Right lobe of liver (tissue), 6 donors: ENCODE results near the gene FAM184A. TPM values are rescaled to one million over a fixed set of nuclear protein-coding genes. Genes with fewer than 3 reads are reported as not detected.

Source experiments
- ATAC-seq, 4 donors: fragments of 200-7000 bp; cut with Tn5 transposase; one replicate each; pipeline ENCODE4 v1.9.1; 2020; ENCODE audit warnings: mild to moderate bottlenecking in 4 of 4, moderate library complexity in 4 of 4
- DNase-seq, 3 donors: peaks; one replicate each; pipeline ENCODE4 v3.0.0-alpha.2; 2020
- H3K27ac ChIP-seq, 3 donors: fragments of 200-600 bp; one replicate each; pipeline ENCODE4 v1.8.0; 2022
- H3K27me3 ChIP-seq, 2 donors: fragments of 200-600 bp; one replicate each; pipeline ENCODE4 v1.8.0; 2022
- H3K36me3 ChIP-seq, 4 donors: fragments of 200-600 bp; sonication (generic) in 1 of 4; one replicate each; pipeline versions ENCODE4 v1.5.1 to v1.8.0; 2017 to 2022; ENCODE audit warnings: control low read depth in 1 of 4
- H3K4me1 ChIP-seq, 4 donors: fragments of 200-600 bp; sonication (generic) in 1 of 4; one replicate each; pipeline versions ENCODE4 v1.5.1 to v1.8.0; 2017 to 2022; ENCODE audit warnings: control low read depth in 1 of 4
- H3K4me3 ChIP-seq, 3 donors: fragments of 200-600 bp; one replicate each; pipeline ENCODE4 v1.8.0; 2022
- H3K9me3 ChIP-seq, 4 donors: fragments of 200-600 bp; sonication (generic) in 1 of 4; one replicate each; pipeline versions ENCODE4 v1.5.1 to v1.8.0; 2017 to 2022; ENCODE audit warnings: control low read depth in 1 of 4
- POLR2A ChIP-seq: fragments of 450-650 bp; IDR thresholded peaks from one replicate; pipeline ENCODE4 v1.6.1; 2017; ENCODE audit warnings: antibody characterized with exemption, mild to moderate bottlenecking
- WGBS: methylation state at CpG from one replicate; pipeline ENCODE4 v1.1.6; 2018; ENCODE audit warnings: low coverage, low lambda C conversion rate; ENCODE audit not compliant: insufficient coverage; ENCODE audit errors: missing lambda C conversion rate; 5-methylcytosine and 5-hydroxymethylcytosine counted together
- intact Hi-C, 2 donors: fragments of 100-400 bp; cut with DNase I; formaldehyde crosslinking; loops; one replicate each; pipeline versions ENCODE4 v1.11.2 to v1.14.1; 2022
- total RNA-seq, 6 experiments: library from RNA; depleted of rRNA in 2 of 6; stranded (reverse); fragments of >200 nt in 2 of 6; fragmentation: NEBNext Ultra II Directional in 3 of 6; extraction: Animal tissue kit (Norgen Biotek cat#: 25700) in 3 of 6; gene quantifications; one replicate each; pipeline versions ENCODE4 v1.1.0 to v1.2.4, GENCODE V29; 2016 to 2023
- TF ChIP-seq, protein P1 (sequence below), 4 donors: fragments of 200-600 bp in 3 of 4; fragments of 450-650 bp in 1 of 4; IDR thresholded peaks; one replicate each; pipeline versions ENCODE4 v1.5.1 to v1.8.0; 2016 to 2022; ENCODE audit warnings: antibody characterized with exemption in 4 of 4, mild to moderate bottlenecking in 2 of 4
- donor health status: DM: no; HTN: yes; CAD: no.
- donor health status: DM: no; HTN: no; CAD: no.
- donor health status: DM: no; HTN: no; CAD: no.
- donor health status: DM: no; HTN: yes; CAD: no.
- donor health status: DM: no; HTN: yes; CAD: no.

FAM184A gene
- total RNA-seq, 6 experiments from 2014 or later = 2.5 to 5.0 (median 3.2) TPM

DNA sequence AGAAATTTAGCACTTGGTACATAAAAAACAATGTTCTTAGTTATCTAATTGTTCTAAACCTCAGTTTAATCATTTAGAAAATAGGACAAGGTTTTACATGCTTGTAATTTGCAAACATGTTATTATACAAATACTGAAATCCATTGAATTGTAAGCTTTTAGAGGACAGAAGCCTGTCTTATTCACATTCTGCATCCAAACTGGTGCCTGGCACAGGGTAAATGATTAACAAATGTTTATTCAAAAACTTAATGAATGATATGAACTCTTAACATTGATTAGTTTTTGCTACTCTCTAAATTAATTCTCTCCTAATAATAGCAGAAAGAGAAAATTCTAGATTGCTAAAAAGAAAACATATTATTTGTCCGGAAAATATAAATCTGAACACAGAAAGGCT is 85.1 kb downstream of the FAM184A start:
- Histone ChIP-seq H3K4me1 (peaks cover 0 to 15% (median 0%) of the 10 kb centered on the region in 4 donors), H3K27me3 (no peaks in the 10 kb centered on the region), H3K36me3 (no peaks in the 10 kb centered on the region), H3K27ac (peak overlapping the region in 1 of 3 donors; percentile 64), H3K9me3 (no peaks in the 10 kb centered on the region), H3K4me3 (no peak overlapping the region)
- whole genome bisulfite sequencing = 81% methylated on average over 1 of the region's 1 CpG
- TF ChIP-seq, protein P1, sequence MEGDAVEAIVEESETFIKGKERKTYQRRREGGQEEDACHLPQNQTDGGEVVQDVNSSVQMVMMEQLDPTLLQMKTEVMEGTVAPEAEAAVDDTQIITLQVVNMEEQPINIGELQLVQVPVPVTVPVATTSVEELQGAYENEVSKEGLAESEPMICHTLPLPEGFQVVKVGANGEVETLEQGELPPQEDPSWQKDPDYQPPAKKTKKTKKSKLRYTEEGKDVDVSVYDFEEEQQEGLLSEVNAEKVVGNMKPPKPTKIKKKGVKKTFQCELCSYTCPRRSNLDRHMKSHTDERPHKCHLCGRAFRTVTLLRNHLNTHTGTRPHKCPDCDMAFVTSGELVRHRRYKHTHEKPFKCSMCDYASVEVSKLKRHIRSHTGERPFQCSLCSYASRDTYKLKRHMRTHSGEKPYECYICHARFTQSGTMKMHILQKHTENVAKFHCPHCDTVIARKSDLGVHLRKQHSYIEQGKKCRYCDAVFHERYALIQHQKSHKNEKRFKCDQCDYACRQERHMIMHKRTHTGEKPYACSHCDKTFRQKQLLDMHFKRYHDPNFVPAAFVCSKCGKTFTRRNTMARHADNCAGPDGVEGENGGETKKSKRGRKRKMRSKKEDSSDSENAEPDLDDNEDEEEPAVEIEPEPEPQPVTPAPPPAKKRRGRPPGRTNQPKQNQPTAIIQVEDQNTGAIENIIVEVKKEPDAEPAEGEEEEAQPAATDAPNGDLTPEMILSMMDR (IDR thresholded peaks at IDR 0.05) = no peak
- TF ChIP-seq POLR2A = no peak
- intact Hi-C loops = no loop called here
- DNase-seq (no peak), ATAC-seq (peak in 3 of 4 donors; percentile 59 to 79 (median 76))

DNA sequence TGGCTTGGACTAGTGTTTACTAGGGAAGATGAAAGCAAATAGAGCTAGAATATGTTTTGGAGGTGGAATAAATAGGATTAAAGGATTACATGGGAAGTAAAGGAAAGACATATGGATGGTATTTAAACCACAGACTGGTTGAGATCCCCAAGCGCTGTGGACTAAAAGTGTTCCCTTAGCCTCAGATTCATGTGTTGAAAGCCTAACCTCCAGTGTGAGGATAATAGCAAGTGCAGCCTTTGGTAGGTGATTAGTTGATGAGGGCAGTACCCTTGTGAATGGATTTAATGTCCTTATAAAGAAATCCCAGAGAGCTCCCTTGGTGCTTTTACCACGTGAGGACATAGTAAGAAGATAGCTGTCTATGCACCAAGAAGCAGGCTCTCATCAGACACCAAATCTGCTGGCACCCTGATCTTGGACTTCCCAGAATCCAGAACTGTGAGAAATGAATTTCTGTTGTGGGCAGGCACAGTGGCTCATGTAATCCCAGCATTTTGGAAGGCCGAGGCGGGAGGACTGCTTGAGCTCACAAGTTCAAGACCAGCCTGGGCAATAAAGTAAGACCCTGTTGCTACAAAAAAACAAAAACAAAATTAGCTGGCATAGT is 86.2 kb downstream of the FAM184A start:
- ATAC-seq (no peak), DNase-seq (no peak)
- WGBS = 100% methylated on average over 3 of the region's 4 CpGs
- H3K4me1 ChIP-seq = peaks cover 0 to 15% (median 0%) of the 10 kb centered on the region in 4 donors
- no peaks in the 10 kb centered on the region for H3K36me3 ChIP-seq
- TF ChIP-seq, protein P1 (IDR thresholded peaks at IDR 0.05) = no peak
- no peak for TF ChIP-seq POLR2A
- no peaks in the 10 kb centered on the region for H3K9me3 ChIP-seq
- no peak overlapping the region for H3K27ac ChIP-seq
- intact Hi-C loops = no loop called here
- no peak overlapping the region for H3K4me3 ChIP-seq
- no peaks in the 10 kb centered on the region for H3K27me3 ChIP-seq

DNA sequence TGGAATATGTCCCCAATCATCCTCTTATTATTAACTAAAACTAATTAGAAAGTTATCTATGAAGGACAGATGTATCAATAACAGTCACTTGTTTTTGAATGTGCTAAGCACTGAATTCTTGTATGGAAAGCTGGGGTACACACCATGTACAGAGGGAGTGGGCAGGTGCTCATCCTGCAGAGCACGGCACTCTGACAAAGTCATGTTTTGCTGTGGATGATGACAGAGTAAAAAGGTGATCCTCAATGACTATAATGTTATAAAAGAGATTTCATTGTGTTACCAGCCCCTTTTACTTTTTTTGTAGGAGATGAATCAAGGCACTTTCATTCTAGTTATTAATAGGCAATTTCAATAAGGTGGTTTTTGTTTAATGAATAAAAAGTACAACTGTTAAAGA is 92.2 kb downstream of the FAM184A start:
- ATAC-seq (no peak), DNase-seq (no peak)
- intact Hi-C loops = no loop called here
- Histone ChIP-seq H3K4me1 (no peaks in the 10 kb centered on the region), H3K27ac (no peak overlapping the region), H3K9me3 (no peaks in the 10 kb centered on the region), H3K27me3 (no peaks in the 10 kb centered on the region), H3K36me3 (no peaks in the 10 kb centered on the region), H3K4me3 (no peak overlapping the region)
- WGBS = 89% methylated on average over 1 of the region's 1 CpG
- TF ChIP-seq, protein P1 (IDR thresholded peaks at IDR 0.05) = no peak
- no peak for TF ChIP-seq POLR2A

DNA sequence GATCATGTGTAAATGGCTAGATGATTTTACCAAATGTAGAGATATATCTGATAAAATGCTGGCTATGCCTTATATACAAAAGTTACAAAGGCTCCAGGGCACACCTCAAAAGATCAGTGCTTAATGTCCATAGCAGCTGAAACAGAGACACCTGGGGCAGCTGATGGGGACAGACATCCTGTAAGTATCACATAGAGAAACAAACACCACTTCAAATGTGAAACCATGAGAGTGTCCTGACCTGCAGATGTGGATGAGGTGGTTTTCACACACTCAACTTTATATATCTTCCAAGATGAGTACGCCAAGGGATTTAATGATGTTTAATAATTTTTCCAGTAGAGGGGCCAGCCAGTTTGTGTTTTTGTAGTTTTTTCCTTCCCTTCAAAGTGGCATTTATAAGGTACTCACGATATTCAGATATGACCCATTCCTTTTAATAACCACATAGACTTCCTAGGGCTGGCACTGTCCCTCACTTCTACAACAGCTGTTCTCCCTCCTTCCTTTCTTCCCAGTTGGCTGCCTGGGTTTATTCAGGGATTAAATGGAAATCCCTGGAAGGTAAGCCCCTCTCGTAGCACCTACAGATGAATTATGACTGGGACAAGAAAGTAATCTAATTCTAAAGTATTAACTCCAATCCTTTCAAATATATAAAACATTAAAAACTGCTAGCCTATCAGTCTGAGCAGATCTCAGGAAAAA is 93.2 kb downstream of the FAM184A start:
- H3K27ac ChIP-seq = no peak overlapping the region
- no peak overlapping the region for H3K4me3 ChIP-seq
- no peaks in the 10 kb centered on the region for H3K4me1 ChIP-seq
- H3K36me3 ChIP-seq = no peaks in the 10 kb centered on the region
- no peak for TF ChIP-seq POLR2A
- TF ChIP-seq, protein P1 (IDR thresholded peaks at IDR 0.05) = no peak
- no peak for ATAC-seq
- no peaks in the 10 kb centered on the region for H3K27me3 ChIP-seq
- no peaks in the 10 kb centered on the region for H3K9me3 ChIP-seq
- DNase-seq = no peak
- WGBS = 93% methylated on average over 3 of the region's 3 CpGs
- intact Hi-C loops = no loop called here
